ENCODE measurements around the gene ZNF785. TPM values are rescaled to one million over a fixed set of nuclear protein-coding genes. Genes with fewer than 3 reads are reported as not detected.

ZNF785 gene
- total RNA-seq, 1 experiment from 2014 or later, result 18.8 TPM

DNA sequence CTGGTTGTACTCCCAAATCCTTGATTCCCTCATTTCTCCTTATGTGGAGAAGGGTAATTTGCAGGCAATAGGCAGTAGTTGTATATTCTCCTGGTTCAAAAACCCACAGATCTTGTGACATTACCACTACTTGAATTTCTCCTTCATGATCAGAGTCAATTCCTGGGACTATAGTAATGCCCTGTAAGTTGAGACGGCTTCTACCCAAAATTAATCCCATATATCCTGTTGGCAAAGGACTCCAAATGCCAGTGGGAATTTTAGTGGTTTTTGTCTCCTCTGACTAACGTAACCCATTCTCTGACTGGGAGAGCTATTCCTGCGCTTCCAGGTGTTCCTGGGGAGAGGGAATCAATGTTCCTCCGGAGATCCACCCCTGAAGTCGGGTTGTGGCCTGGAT, 36.3 kb upstream of the ZNF785 start:
- no peaks in the 10 kb centered on the region; a peak in 1 of 5 replicates for H3K9me3 Mint-ChIP-seq
- no peak overlapping the region for H3T11ph ChIP-seq (ENCODE audit: low read length)
- no peak overlapping the region for H3K4me2 ChIP-seq (ENCODE audit: insufficient read depth, insufficient read length, low read length)
- H3K9ac ChIP-seq (ENCODE audit: extremely low read depth, insufficient read length, low read length), result no peak overlapping the region
- no peak overlapping the region for H3K56ac ChIP-seq (ENCODE audit: insufficient read length, low read depth, low read length)
- no peaks in the 10 kb centered on the region for H3K79me2 ChIP-seq (ENCODE audit: insufficient read depth, low read length)
- peaks cover 22% of the 10 kb centered on the region for H3K27me3 Mint-ChIP-seq (ENCODE audit: low read depth)
- no peak overlapping the region for H2BK12ac ChIP-seq (ENCODE audit: insufficient read length, low read depth, low read length)
- H3K4ac ChIP-seq (ENCODE audit: low read depth, low read length), result no peak overlapping the region
- no CpG with 5 or more reads among the region's 5 CpGs for WGBS (ENCODE audit: extremely low coverage, insufficient read length, low lambda C conversion rate)
- no peaks in the 10 kb centered on the region for H3K79me1 ChIP-seq (ENCODE audit: insufficient read depth, low read depth, low read length, poor library complexity, severe bottlenecking)
- H3K14ac ChIP-seq (ENCODE audit: insufficient read depth, low read length), result no peak overlapping the region
- no peak for DNase-seq
- H2AK5ac ChIP-seq (ENCODE audit: insufficient read length, low read length), result no peak overlapping the region
- no peak overlapping the region for H2BK120ac ChIP-seq (ENCODE audit: low read depth, low read length, poor library complexity, severe bottlenecking)
- H4K91ac ChIP-seq (ENCODE audit: insufficient read length, low read depth, low read length), result no peak overlapping the region
- no peak overlapping the region for H3K18ac ChIP-seq (ENCODE audit: insufficient read length, low read depth, low read length)
- H4K20me1 ChIP-seq (ENCODE audit: control insufficient read depth, insufficient read depth, insufficient read length), result no peaks in the 10 kb centered on the region
- no peaks in the 10 kb centered on the region for H3K4me1 ChIP-seq (ENCODE audit: insufficient read depth, low read length)
- H3K27ac Mint-ChIP-seq, result no peak overlapping the region
- TF ChIP-seq, protein P1, sequence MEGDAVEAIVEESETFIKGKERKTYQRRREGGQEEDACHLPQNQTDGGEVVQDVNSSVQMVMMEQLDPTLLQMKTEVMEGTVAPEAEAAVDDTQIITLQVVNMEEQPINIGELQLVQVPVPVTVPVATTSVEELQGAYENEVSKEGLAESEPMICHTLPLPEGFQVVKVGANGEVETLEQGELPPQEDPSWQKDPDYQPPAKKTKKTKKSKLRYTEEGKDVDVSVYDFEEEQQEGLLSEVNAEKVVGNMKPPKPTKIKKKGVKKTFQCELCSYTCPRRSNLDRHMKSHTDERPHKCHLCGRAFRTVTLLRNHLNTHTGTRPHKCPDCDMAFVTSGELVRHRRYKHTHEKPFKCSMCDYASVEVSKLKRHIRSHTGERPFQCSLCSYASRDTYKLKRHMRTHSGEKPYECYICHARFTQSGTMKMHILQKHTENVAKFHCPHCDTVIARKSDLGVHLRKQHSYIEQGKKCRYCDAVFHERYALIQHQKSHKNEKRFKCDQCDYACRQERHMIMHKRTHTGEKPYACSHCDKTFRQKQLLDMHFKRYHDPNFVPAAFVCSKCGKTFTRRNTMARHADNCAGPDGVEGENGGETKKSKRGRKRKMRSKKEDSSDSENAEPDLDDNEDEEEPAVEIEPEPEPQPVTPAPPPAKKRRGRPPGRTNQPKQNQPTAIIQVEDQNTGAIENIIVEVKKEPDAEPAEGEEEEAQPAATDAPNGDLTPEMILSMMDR (conservative IDR thresholded peaks at IDR 0.05), result no peak
- H3K27me3 ChIP-seq (ENCODE audit: insufficient read depth, low read length), result no peaks in the 10 kb centered on the region
- no peaks in the 10 kb centered on the region for H3K9me3 ChIP-seq (ENCODE audit: control insufficient read depth, low read depth, low read length)
- no peak overlapping the region for H4K5ac ChIP-seq (ENCODE audit: insufficient read length, low read depth, low read length)
- H3K23me2 ChIP-seq (ENCODE audit: insufficient read length, low read depth, low read length, poor library complexity, severe bottlenecking), result no peaks in the 10 kb centered on the region
- H3K4me3 Mint-ChIP-seq, result no peak overlapping the region
- H3K27ac ChIP-seq (ENCODE audit: insufficient read length, low read depth, low read length), result no peak overlapping the region
- no peak overlapping the region for H2BK5ac ChIP-seq (ENCODE audit: insufficient read length, low read length)
- no peak overlapping the region for H2BK15ac ChIP-seq (ENCODE audit: low read depth, low read length)
- no peak overlapping the region for H2BK20ac ChIP-seq (ENCODE audit: low read depth, low read length, poor library complexity, severe bottlenecking)
- peaks cover 12 to 13% of the 10 kb centered on the region in 2 experiments for H3K4me1 Mint-ChIP-seq
- no peak overlapping the region for H4K8ac ChIP-seq (replicated peaks; ENCODE audit: insufficient read length, low read depth, low read length)
- no peak overlapping the region for H3K23ac ChIP-seq (ENCODE audit: insufficient read length, low read depth, low read length)
- no peaks in the 10 kb centered on the region for H3K36me3 Mint-ChIP-seq (ENCODE audit: insufficient read depth in 1 of 3, low read depth in 3 of 3)
- no peak overlapping the region for H2AFZ ChIP-seq (ENCODE audit: low read length)
